K562 (cell line): Measurements from ENCODE around the gene PAQR8. TPM values are rescaled to one million over a fixed set of nuclear protein-coding genes. Genes with fewer than 3 reads are reported as not detected.

Experiments
- ARID2 ChIP-seq: fragments of 450-650 bp; IDR thresholded peaks from 2 replicates; pipeline ENCODE4 v1.6.1; 2017; ENCODE audit warnings: antibody characterized with exemption, mild to moderate bottlenecking
- DEAF1 ChIP-seq: fragments of 450-650 bp; formaldehyde crosslinking; IDR thresholded peaks from 2 replicates; pipeline ENCODE4 v1.4.0; 2020; ENCODE audit warnings: mild to moderate bottlenecking, moderate library complexity
- ERF ChIP-seq: fragments of 450-650 bp; formaldehyde crosslinking; IDR thresholded peaks from 2 replicates; pipeline ENCODE4 v1.4.0; 2020; ENCODE audit warnings: mild to moderate bottlenecking, mixed read lengths
- HDAC6 ChIP-seq: IDR thresholded peaks from 2 replicates; pipeline ENCODE4 v1.6.1; 2012; ENCODE audit warnings: low read depth, mild to moderate bottlenecking, control low read depth, inconsistent platforms, low read length, moderate library complexity
- IRF9 ChIP-seq: fragments of 450-650 bp; IDR thresholded peaks from 2 replicates; pipeline ENCODE4 v1.6.1; 2016; ENCODE audit warnings: missing biosample characterization, missing genetic modification characterization
- JUNB ChIP-seq: fragments of 450-650 bp; formaldehyde crosslinking; conservative IDR thresholded peaks from 2 replicates; pipeline ENCODE4 v1.4.0; 2020; ENCODE audit warnings: mild to moderate bottlenecking
- KAT8 ChIP-seq: fragments of 450-650 bp; IDR thresholded peaks from 2 replicates; pipeline ENCODE4 v1.6.1; 2016; ENCODE audit warnings: low read depth, mild to moderate bottlenecking
- KLF16 ChIP-seq: IDR thresholded peaks from 2 replicates; pipeline ENCODE4 v1.6.1; 2016; ENCODE audit warnings: antibody characterized with exemption
- MCM7 ChIP-seq, 2 experiments: fragments of 450-650 bp; IDR thresholded peaks; 2 replicates each; pipeline ENCODE4 v1.6.1; 2016 to 2018
- MECOM ChIP-seq: fragments of 250-450 bp; sonication (Bioruptor Pico); IDR thresholded peaks from 2 replicates; pipeline ENCODE4 v1.8.0; 2022; ENCODE audit warnings: inconsistent platforms
- POLR2G ChIP-seq: fragments of 200-400 bp; formaldehyde crosslinking; IDR thresholded peaks from 2 replicates; pipeline ENCODE4 v1.6.1; 2017; ENCODE audit warnings: low read depth, mild to moderate bottlenecking, antibody characterized with exemption, low read length, moderate library complexity
- SAP30 ChIP-seq: fragments of 200-600 bp; sonication (generic); IDR thresholded peaks from 2 replicates; pipeline ENCODE4 v1.6.1; 2012; ENCODE audit warnings: borderline replicate concordance, low read depth, mild to moderate bottlenecking, moderate library complexity, low read length, control low read depth, inconsistent platforms; ENCODE audit not compliant: insufficient read depth, poor library complexity, severe bottlenecking
- TEAD2 ChIP-seq: fragments of 450-650 bp; IDR thresholded peaks from 2 replicates; pipeline ENCODE4 v1.6.1; 2016; ENCODE audit warnings: missing genetic modification characterization, control low read depth, missing compliant biosample characterization
- TFAM ChIP-seq: fragments of 250-450 bp; sonication (Bioruptor Pico); conservative IDR thresholded peaks from 2 replicates; pipeline ENCODE4 v1.5.0; 2021; ENCODE audit warnings: mild to moderate bottlenecking, moderate library complexity
- WHSC1 ChIP-seq: IDR thresholded peaks from one replicate; pipeline ENCODE4 v1.6.1; 2012; ENCODE audit warnings: low read length, control low read depth, inconsistent platforms
- ZKSCAN1 ChIP-seq: fragments of 150-350 bp; IDR thresholded peaks from 2 replicates; pipeline ENCODE4 v1.6.1; 2016; ENCODE audit warnings: low read depth, low read length
- ZNF280B ChIP-seq: fragments of 250-450 bp; sonication (Bioruptor Pico); IDR thresholded peaks from 2 replicates; pipeline ENCODE4 v1.5.1; 2021; ENCODE audit warnings: mild to moderate bottlenecking
- ZNF76 ChIP-seq: fragments of 250-450 bp; sonication (Bioruptor Pico); IDR thresholded peaks from 2 replicates; pipeline ENCODE4 v1.4.0; 2020; ENCODE audit warnings: mild to moderate bottlenecking, moderate library complexity, borderline replicate concordance
- ZNF780A ChIP-seq: fragments of 250-450 bp; sonication (Bioruptor Pico); IDR thresholded peaks from 2 replicates; pipeline ENCODE4 v1.5.0; 2021; ENCODE audit warnings: mild to moderate bottlenecking
- polyA plus RNA-seq, 8 experiments: library from polyadenylated mRNA; depleted of rRNA in 4 of 8; stranded (reverse) in 5 of 8; unstranded in 3 of 8; fragments of >200 nt; fragmentation: Nextera tagmentation in 2 of 8; fragmentation: Illumina TruSeq in 1 of 8; extraction: Ambion mirVana in 2 of 8; extraction: Trizol in 1 of 8; gene quantifications; 2 replicates each; pipeline versions ENCODE4 v1.2.1 to v1.2.3, GENCODE V29; 2011 to 2014; ENCODE audit warnings: inconsistent platforms in 1 of 8, missing spikeins in 1 of 8
- total RNA-seq, 7 experiments: library from RNA; depleted of rRNA in 6 of 7; stranded (reverse); fragments of >200 nt in 6 of 7; fragmentation: Illumina TruSeq in 2 of 7; extraction: Trizol in 2 of 7; gene quantifications; 2 replicates each; pipeline versions ENCODE4 v1.2.1 to v1.2.3, GENCODE V29; 2011 to 2021; ENCODE audit warnings: low replicate concordance in 1 of 7
- TF ChIP-seq, protein P1 (sequence below): fragments of 450-650 bp; IDR thresholded peaks from 2 replicates; pipeline ENCODE4 v1.6.1; 2016; ENCODE audit warnings: borderline replicate concordance
- TF ChIP-seq, protein P2 (sequence below): fragments of 450-650 bp; IDR thresholded peaks from 2 replicates; pipeline ENCODE4 v1.6.1; 2018; ENCODE audit warnings: mild to moderate bottlenecking, low read depth; ENCODE audit not compliant: partially characterized antibody

PAQR8 gene
- total and polyA plus RNA-seq, 9 of the 15 experiments (the other 6 are each of a cell fraction or from before 2014, with no cell fraction given): 1.4 to 10.2 (median 3.5) TPM

- TF ChIP-seq TEAD2 (tag): no peak
- TF ChIP-seq ERF (CRISPR knock-in tag): no peak
- no peak for TF ChIP-seq SAP30
- TF ChIP-seq, protein P1, sequence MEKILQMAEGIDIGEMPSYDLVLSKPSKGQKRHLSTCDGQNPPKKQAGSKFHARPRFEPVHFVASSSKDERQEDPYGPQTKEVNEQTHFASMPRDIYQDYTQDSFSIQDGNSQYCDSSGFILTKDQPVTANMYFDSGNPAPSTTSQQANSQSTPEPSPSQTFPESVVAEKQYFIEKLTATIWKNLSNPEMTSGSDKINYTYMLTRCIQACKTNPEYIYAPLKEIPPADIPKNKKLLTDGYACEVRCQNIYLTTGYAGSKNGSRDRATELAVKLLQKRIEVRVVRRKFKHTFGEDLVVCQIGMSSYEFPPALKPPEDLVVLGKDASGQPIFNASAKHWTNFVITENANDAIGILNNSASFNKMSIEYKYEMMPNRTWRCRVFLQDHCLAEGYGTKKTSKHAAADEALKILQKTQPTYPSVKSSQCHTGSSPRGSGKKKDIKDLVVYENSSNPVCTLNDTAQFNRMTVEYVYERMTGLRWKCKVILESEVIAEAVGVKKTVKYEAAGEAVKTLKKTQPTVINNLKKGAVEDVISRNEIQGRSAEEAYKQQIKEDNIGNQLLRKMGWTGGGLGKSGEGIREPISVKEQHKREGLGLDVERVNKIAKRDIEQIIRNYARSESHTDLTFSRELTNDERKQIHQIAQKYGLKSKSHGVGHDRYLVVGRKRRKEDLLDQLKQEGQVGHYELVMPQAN: no peak
- TF ChIP-seq MECOM (CRISPR knock-in tag): no peak
- TF ChIP-seq WHSC1: no peak
- TF ChIP-seq ZKSCAN1: no peak
- no peak for TF ChIP-seq IRF9 (tag)
- no peak for TF ChIP-seq KLF16
- TF ChIP-seq HDAC6: no peak
- peak; percentile 82 for TF ChIP-seq ARID2
- TF ChIP-seq POLR2G: no peak
- TF ChIP-seq MCM7 (IDR thresholded peaks at IDR 0.05): no peak
- no peak for TF ChIP-seq JUNB (CRISPR knock-in tag)
- no peak for TF ChIP-seq ZNF280B (CRISPR knock-in tag)
- TF ChIP-seq, protein P2, sequence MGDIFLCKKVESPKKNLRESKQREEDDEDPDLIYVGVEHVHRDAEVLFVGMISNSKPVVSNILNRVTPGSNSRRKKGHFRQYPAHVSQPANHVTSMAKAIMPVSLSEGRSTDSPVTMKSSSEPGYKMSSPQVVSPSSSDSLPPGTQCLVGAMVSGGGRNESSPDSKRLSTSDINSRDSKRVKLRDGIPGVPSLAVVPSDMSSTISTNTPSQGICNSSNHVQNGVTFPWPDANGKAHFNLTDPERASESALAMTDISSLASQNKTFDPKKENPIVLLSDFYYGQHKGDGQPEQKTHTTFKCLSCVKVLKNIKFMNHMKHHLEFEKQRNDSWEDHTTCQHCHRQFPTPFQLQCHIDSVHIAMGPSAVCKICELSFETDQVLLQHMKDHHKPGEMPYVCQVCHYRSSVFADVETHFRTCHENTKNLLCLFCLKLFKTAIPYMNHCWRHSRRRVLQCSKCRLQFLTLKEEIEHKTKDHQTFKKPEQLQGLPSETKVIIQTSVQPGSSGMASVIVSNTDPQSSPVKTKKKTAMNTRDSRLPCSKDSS: no peak
- TF ChIP-seq DEAF1 (CRISPR knock-in tag): peak; percentile 67
- TF ChIP-seq TFAM (CRISPR knock-in tag): no peak
- no peak for TF ChIP-seq KAT8
- TF ChIP-seq ZNF76 (CRISPR knock-in tag): no peak
- TF ChIP-seq ZNF780A (CRISPR knock-in tag): no peak
These were observed 37.8 kb downstream of the PAQR8 start (continued) for GRCh38 chr6:52399511-52400312.
